Measurements from ENCODE around the gene NDUFAF2. TPM values are rescaled to one million over a fixed set of nuclear protein-coding genes. Genes with fewer than 3 reads are reported as not detected.

Gene NDUFAF2
- total RNA-seq, 1 experiment from 2014 or later: 60.8 TPM

DNA sequence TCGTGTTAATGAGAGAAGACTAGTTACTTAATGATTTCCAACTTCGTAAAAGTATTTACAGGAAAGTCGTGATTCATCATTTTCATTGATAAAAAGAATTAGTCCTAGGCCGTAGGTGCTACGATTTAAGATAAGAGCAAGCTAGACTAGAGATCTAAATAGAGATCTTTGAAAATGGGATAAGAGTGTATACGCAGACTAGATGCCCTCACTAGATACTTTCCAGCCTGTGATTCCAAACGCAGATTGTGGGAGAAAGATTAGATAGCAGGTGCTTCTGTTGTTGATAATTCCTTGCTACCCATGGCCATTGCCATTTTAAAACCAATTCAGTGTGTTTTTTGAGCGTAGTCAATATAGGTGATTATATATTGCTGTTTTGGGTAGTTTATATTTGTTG, 223.9 kb downstream of the NDUFAF2 start:
- Histone ChIP-seq H3K4me1 (no peaks in the 10 kb centered on the region), H3K4me3 (ENCODE audit: low read depth, low read length) (no peak overlapping the region), H3K27me3 (replicated peaks; ENCODE audit: control insufficient read depth, insufficient read depth, low read length) (no peaks in the 10 kb centered on the region), H3K9me3 (no peaks in the 10 kb centered on the region), H3K36me3 (ENCODE audit: control insufficient read depth, insufficient read depth, low read length) (peaks cover 1% of the 10 kb centered on the region; the same call in 1 of the 2 replicates)
- Mint-ChIP-seq H3K4me3 (ENCODE audit: unreplicated experiment) (no peak overlapping the region), H3K4me1 (ENCODE audit: low read depth, unreplicated experiment) (peaks cover 6% of the 10 kb centered on the region), H3K9me3 (ENCODE audit: unreplicated experiment) (no peaks in the 10 kb centered on the region), H3K36me3 (ENCODE audit: insufficient read depth, unreplicated experiment) (no peaks in the 10 kb centered on the region), H3K27me3 (ENCODE audit: insufficient read depth, unreplicated experiment) (no peaks in the 10 kb centered on the region), H3K27ac (ENCODE audit: unreplicated experiment) (no peak overlapping the region)
- intact Hi-C loops (cut with micrococcal nuclease; ENCODE audit: unreplicated experiment): loop anchor here (10.0 kb wide), 5 partner anchors 114 to 766 kb away; partner anchors contain the start of genes ERCC8 and NDUFAF2
- ChIA-PET POLR2A (interaction anchor here (0.6 kb wide), 1 partner anchor 38 kb away, joined by 3 read pairs; no protein-coding TSS in a partner anchor), CTCF (no interaction called here)
- BruUV-seq (replicated peaks): no TSS peak
- TF ChIP-seq, protein P1, sequence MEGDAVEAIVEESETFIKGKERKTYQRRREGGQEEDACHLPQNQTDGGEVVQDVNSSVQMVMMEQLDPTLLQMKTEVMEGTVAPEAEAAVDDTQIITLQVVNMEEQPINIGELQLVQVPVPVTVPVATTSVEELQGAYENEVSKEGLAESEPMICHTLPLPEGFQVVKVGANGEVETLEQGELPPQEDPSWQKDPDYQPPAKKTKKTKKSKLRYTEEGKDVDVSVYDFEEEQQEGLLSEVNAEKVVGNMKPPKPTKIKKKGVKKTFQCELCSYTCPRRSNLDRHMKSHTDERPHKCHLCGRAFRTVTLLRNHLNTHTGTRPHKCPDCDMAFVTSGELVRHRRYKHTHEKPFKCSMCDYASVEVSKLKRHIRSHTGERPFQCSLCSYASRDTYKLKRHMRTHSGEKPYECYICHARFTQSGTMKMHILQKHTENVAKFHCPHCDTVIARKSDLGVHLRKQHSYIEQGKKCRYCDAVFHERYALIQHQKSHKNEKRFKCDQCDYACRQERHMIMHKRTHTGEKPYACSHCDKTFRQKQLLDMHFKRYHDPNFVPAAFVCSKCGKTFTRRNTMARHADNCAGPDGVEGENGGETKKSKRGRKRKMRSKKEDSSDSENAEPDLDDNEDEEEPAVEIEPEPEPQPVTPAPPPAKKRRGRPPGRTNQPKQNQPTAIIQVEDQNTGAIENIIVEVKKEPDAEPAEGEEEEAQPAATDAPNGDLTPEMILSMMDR (IDR thresholded peaks at IDR 0.05; ENCODE audit: insufficient read depth in 1 of 2, low read depth in 1 of 2, low read length in 1 of 2, severe bottlenecking in 1 of 2, unreplicated experiment in 1 of 2): no peak
- DNase-seq: no peak

DNA sequence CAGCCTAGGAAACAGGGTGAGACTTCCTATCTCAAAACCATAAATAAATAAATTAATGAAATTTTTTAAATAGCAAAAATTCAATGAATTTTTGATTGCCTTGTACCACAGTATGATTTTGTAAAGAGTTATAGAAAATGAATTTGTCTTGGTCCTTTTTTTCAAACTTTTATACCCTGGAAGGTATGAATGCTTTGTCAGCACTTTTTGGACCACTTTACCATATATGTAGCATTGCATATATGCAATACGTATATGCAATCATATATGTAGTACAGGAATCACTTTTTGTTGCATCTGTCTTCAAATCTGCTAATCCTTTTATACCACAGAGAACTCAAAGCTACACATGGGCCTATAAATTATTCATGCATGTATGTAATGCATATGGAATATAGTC, 226.5 kb downstream of the NDUFAF2 start:
- no peaks in the 10 kb centered on the region for H3K36me3 Mint-ChIP-seq (ENCODE audit: insufficient read depth, unreplicated experiment)
- H3K27ac Mint-ChIP-seq (ENCODE audit: unreplicated experiment): no peak overlapping the region
- Histone ChIP-seq H3K27me3 (replicated peaks; ENCODE audit: control insufficient read depth, insufficient read depth, low read length) (no peaks in the 10 kb centered on the region), H3K4me3 (ENCODE audit: low read depth, low read length) (no peak overlapping the region), H3K36me3 (ENCODE audit: control insufficient read depth, insufficient read depth, low read length) (no peaks in the 10 kb centered on the region), H3K4me1 (no peaks in the 10 kb centered on the region), H3K9me3 (no peaks in the 10 kb centered on the region)
- ChIA-PET CTCF (no interaction called here), POLR2A (no interaction called here)
- H3K27me3 Mint-ChIP-seq (ENCODE audit: insufficient read depth, unreplicated experiment): no peaks in the 10 kb centered on the region
- peaks cover 6% of the 10 kb centered on the region for H3K4me1 Mint-ChIP-seq (ENCODE audit: low read depth, unreplicated experiment)
- H3K4me3 Mint-ChIP-seq (ENCODE audit: unreplicated experiment): no peak overlapping the region
- BruUV-seq (replicated peaks): no TSS peak
- TF ChIP-seq, protein P1 (IDR thresholded peaks at IDR 0.05; ENCODE audit: insufficient read depth in 1 of 2, low read depth in 1 of 2, low read length in 1 of 2, severe bottlenecking in 1 of 2, unreplicated experiment in 1 of 2): no peak
- no peak for DNase-seq
- H3K9me3 Mint-ChIP-seq (ENCODE audit: unreplicated experiment): no peaks in the 10 kb centered on the region
- intact Hi-C loops (cut with micrococcal nuclease; ENCODE audit: unreplicated experiment): no loop called here

DNA sequence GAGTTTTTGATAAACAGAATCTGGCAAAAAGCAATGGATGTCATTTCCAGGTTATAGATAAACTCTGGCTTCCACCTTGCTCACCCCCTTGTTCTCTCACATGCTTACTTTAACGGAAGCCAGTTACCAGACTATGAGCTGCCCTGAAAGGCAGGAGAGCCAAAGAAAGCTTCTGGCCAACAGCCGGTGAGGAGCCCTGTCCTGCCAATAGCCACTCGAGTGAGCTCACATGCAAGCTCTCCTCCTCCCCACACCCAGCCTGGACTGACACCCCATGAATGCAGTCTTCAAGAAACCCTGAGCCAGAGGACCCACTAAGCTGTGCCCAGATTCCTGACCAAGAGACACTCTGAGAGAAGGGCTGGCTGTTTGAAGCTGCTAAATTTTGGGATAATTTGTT, 231.6 kb downstream of the NDUFAF2 start:
- Mint-ChIP-seq H3K9me3 (ENCODE audit: unreplicated experiment) (no peaks in the 10 kb centered on the region), H3K4me1 (ENCODE audit: low read depth, unreplicated experiment) (no peaks in the 10 kb centered on the region), H3K27ac (ENCODE audit: unreplicated experiment) (no peak overlapping the region), H3K36me3 (ENCODE audit: insufficient read depth, unreplicated experiment) (no peaks in the 10 kb centered on the region), H3K27me3 (ENCODE audit: insufficient read depth, unreplicated experiment) (no peaks in the 10 kb centered on the region), H3K4me3 (ENCODE audit: unreplicated experiment) (no peak overlapping the region)
- H3K27me3 ChIP-seq (replicated peaks; ENCODE audit: control insufficient read depth, insufficient read depth, low read length): no peaks in the 10 kb centered on the region; the same call in 1 of the 2 replicates
- no TSS peak for BruUV-seq (replicated peaks)
- H3K36me3 ChIP-seq (ENCODE audit: control insufficient read depth, insufficient read depth, low read length): no peaks in the 10 kb centered on the region
- CTCF ChIA-PET: no interaction called here
- intact Hi-C loops (cut with micrococcal nuclease; ENCODE audit: unreplicated experiment): no loop called here
- no peaks in the 10 kb centered on the region for H3K9me3 ChIP-seq
- POLR2A ChIA-PET: no interaction called here
- H3K4me3 ChIP-seq (ENCODE audit: low read depth, low read length): no peak overlapping the region
- H3K4me1 ChIP-seq: no peaks in the 10 kb centered on the region
- no peak for DNase-seq
- TF ChIP-seq, protein P1 (IDR thresholded peaks at IDR 0.05; ENCODE audit: insufficient read depth in 1 of 2, low read depth in 1 of 2, low read length in 1 of 2, severe bottlenecking in 1 of 2, unreplicated experiment in 1 of 2): no peak

Measured in Caco-2 (cell line).